Gastrocnemius medialis (tissue), 4 donors: ENCODE measurements around the gene ABCC12. TPM values are rescaled to one million over a fixed set of nuclear protein-coding genes. Genes with fewer than 3 reads are reported as not detected.

Experiments
- ATAC-seq, 2 donors: fragments of 150-250 bp; one replicate each; pipeline ENCODE4 v1.9.1; 2016
- DNase-seq, 2 donors: peaks; one replicate each; pipeline ENCODE4 v3.0.0-alpha.2; 2019
- H3K27ac ChIP-seq, 4 donors: fragments of 200-600 bp; sonication (generic); 1 replicate in 1 of 4; 2 replicates in 3 of 4; pipeline ENCODE4 v1.5.1; 2016 to 2018; ENCODE audit warnings: mild to moderate bottlenecking in 2 of 4, moderate library complexity in 1 of 4
- H3K27me3 ChIP-seq, 3 donors: fragments of 200-600 bp; sonication (generic) in 2 of 3; 1 replicate in 1 of 3; 2 replicates in 2 of 3; pipeline versions ENCODE4 v1.5.1 to v1.6.0; 2016 to 2019; ENCODE audit warnings: mild to moderate bottlenecking in 1 of 3, moderate library complexity in 1 of 3
- H3K36me3 ChIP-seq, 2 donors: fragments of 200-600 bp; sonication (generic) in 1 of 2; one replicate each; pipeline ENCODE4 v1.5.1; 2017 to 2018
- H3K4me1 ChIP-seq, 2 donors: fragments of 200-600 bp; sonication (generic) in 1 of 2; one replicate each; pipeline ENCODE4 v1.5.1; 2016 to 2017; ENCODE audit warnings: mild to moderate bottlenecking in 2 of 2
- H3K4me3 ChIP-seq, 4 donors: fragments of 200-600 bp; sonication (generic) in 3 of 4; 1 replicate in 1 of 4; 2 replicates in 3 of 4; pipeline ENCODE4 v1.5.1; 2016 to 2019; ENCODE audit warnings: mild to moderate bottlenecking in 2 of 4
- H3K9me3 ChIP-seq, 3 donors: fragments of 200-600 bp; sonication (generic) in 2 of 3; 1 replicate in 1 of 3; 2 replicates in 2 of 3; pipeline ENCODE4 v1.5.1; 2016 to 2019
- CTCF ChIP-seq, 5 experiments: fragments of 450-650 bp in 3 of 5; fragments of 200-600 bp in 2 of 5; sonication (generic) in 2 of 5; IDR thresholded peaks in 4 of 5; conservative IDR thresholded peaks in 1 of 5; 1 replicate in 4 of 5; 2 replicates in 1 of 5; pipeline ENCODE4 v1.5.1; 2016 to 2019; ENCODE audit warnings: antibody characterized with exemption in 5 of 5, mild to moderate bottlenecking in 3 of 5, moderate library complexity in 3 of 5
- POLR2A ChIP-seq, 2 donors: fragments of 450-650 bp; IDR thresholded peaks; one replicate each; pipeline ENCODE4 v1.6.1; 2017; ENCODE audit warnings: antibody characterized with exemption in 2 of 2, mild to moderate bottlenecking in 2 of 2, moderate library complexity in 2 of 2
- in situ Hi-C, 4 donors: fragments of 200-750 bp; cut with MboI; loops; one replicate each; pipeline versions ENCODE4 v1.15.0 to v1.8.0; 2017; ENCODE audit warnings: low sequenced_read_pairs in 4 of 4
- intact Hi-C: fragments of 100-400 bp; cut with DNase I; formaldehyde crosslinking; loops from one replicate; pipeline ENCODE4 v1.15.1; 2023; ENCODE audit warnings: low total_unique reads
- total RNA-seq, 4 donors: library from RNA; depleted of rRNA; stranded (reverse); fragments of >200 nt; gene quantifications; one replicate each; pipeline versions ENCODE4 v1.1.0 to v1.2.3, GENCODE V29; 2016

The ABCC12 gene
- total RNA-seq, 4 donors from 2014 or later = 0.15 to 0.40 (median 0.16) TPM; not detected in 1

- ATAC-seq = no peak
- H3K27ac ChIP-seq = no peak overlapping the region
These were observed 32.5 kb downstream of the ABCC12 start for GRCh38 chr16:48123104-48123788.

GRCh38 chr16:48121276-48121675 is 34.5 kb downstream of the ABCC12 start:
- intact Hi-C loops = no loop called here
- Histone ChIP-seq H3K27me3 (no peaks in the 10 kb centered on the region), H3K36me3 (no peaks in the 10 kb centered on the region), H3K9me3 (no peaks in the 10 kb centered on the region), H3K4me3 (no peak overlapping the region), H3K27ac (no peak overlapping the region), H3K4me1 (peaks cover under 1 to 2% of the 10 kb centered on the region in 2 donors)
- ATAC-seq (no peak), DNase-seq (no peak)
- TF ChIP-seq CTCF (IDR thresholded peaks at IDR 0.05 in 4 of 5, conservative IDR thresholded peaks at IDR 0.05 in 1 of 5) = no peak
- no peak for TF ChIP-seq POLR2A (IDR thresholded peaks at IDR 0.05)
- in situ Hi-C loops = no loop called here

More at GRCh38 chr16:48123104-48123788, 32.5 kb downstream of the ABCC12 start:
- Histone ChIP-seq H3K27me3 (no peaks in the 10 kb centered on the region), H3K9me3 (no peaks in the 10 kb centered on the region), H3K4me1 (peaks cover 19 to 21% of the 10 kb centered on the region in 2 donors), H3K4me3 (no peak overlapping the region), H3K36me3 (no peaks in the 10 kb centered on the region)
- TF ChIP-seq CTCF (IDR thresholded peaks at IDR 0.05 in 4 of 5, conservative IDR thresholded peaks at IDR 0.05 in 1 of 5) (no peak), POLR2A (IDR thresholded peaks at IDR 0.05) (no peak)
- in situ Hi-C loops = no loop called here
- intact Hi-C loops = no loop called here
- DNase-seq = no peak

GRCh38 chr16:48118841-48119240 is 37.0 kb downstream of the ABCC12 start:
- in situ Hi-C loops = no loop called here
- Histone ChIP-seq H3K36me3 (no peaks in the 10 kb centered on the region), H3K27ac (no peak overlapping the region), H3K9me3 (no peaks in the 10 kb centered on the region), H3K27me3 (no peaks in the 10 kb centered on the region), H3K4me3 (no peak overlapping the region), H3K4me1 (no peaks in the 10 kb centered on the region)
- no peak for DNase-seq
- no peak for TF ChIP-seq CTCF (IDR thresholded peaks at IDR 0.05 in 4 of 5, conservative IDR thresholded peaks at IDR 0.05 in 1 of 5)
- TF ChIP-seq POLR2A (IDR thresholded peaks at IDR 0.05) = no peak
- intact Hi-C loops = no loop called here
- ATAC-seq = no peak

- H3K27ac ChIP-seq = no peak overlapping the region
- no peaks in the 10 kb centered on the region for H3K36me3 ChIP-seq
- peaks cover 10 to 12% of the 10 kb centered on the region in 2 donors for H3K4me1 ChIP-seq
- in situ Hi-C loops (no loop called here), intact Hi-C loops (no loop called here)
- ATAC-seq = no peak
- H3K4me3 ChIP-seq = no peak overlapping the region
- no peaks in the 10 kb centered on the region for H3K27me3 ChIP-seq
- H3K9me3 ChIP-seq = no peaks in the 10 kb centered on the region
- DNase-seq = no peak
- TF ChIP-seq POLR2A (IDR thresholded peaks at IDR 0.05) (no peak), CTCF (IDR thresholded peaks at IDR 0.05 in 4 of 5, conservative IDR thresholded peaks at IDR 0.05 in 1 of 5) (peak; percentile 23 to 58 (median 32))
These were observed 38.3 kb downstream of the ABCC12 start for GRCh38 chr16:48117217-48118105.
